NCI-H187 treated with DMSO at 0.1 percent for 48 hours (cell line): ENCODE results near the gene CUBN.

Experiments used
- DNase-seq: peaks from one replicate; lab custom pipeline; 2025; lab: John Stamatoyannopoulos, UW

Gene CUBN

DNA sequence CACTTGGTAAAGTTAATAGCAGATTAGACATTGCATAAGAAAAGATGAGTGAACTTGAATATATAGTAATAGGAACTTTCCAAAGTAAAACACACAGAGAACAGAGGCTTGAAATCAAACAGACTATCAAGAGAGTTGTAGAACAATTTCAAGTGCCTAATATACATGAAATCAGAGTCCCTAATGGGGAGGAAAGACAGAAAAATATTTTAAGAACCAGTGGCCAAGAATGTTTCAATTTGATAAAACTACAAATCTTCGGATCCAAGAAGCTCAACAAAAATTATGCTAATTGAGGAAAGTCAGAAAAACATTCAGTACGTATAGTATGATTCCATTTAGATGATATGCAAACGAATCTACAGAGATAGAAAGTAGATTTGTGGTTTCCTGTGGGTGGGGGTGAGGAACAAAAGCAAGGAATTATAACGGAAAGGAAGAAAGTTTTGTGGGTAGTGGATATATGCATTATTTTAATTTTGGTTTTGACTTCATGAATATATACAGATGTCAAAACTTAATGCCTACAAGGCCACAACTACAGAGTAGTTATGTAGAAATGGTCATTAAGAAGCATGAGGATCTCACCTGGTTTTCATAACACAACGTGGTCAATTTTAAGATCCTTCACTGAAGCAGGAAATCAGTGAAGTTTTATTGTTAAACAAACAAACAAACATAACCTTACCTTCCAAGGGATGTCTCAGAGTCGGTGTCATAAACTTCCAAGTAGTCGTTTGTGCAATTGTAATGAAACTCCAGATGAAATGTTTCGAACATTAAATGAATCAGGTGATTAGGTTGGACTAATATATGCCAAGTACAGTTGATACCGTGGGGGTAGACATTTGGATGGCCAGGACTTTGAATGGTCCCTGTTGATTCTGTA, 62.0 kb downstream of the CUBN start:
- DNase-seq = no peak

DNA sequence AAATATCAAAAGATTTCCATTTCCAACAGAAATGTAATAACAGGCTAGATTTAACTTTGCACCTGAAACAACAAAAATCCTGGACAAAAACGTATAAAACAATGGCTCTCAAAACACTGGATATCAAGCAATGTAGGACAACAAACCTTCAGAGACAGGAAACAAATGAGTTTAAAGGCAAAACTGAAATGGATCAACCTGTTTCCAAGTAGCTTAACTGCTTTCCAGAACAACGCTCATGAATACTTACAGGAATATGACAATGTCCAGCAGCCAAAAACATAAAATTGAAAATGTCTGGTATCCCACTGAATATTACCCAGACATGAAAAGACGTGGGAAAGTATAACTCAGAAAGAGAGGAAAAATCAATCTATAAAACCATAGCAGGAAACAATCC, 62.8 kb downstream of the CUBN start:
- DNase-seq = no peak

DNA sequence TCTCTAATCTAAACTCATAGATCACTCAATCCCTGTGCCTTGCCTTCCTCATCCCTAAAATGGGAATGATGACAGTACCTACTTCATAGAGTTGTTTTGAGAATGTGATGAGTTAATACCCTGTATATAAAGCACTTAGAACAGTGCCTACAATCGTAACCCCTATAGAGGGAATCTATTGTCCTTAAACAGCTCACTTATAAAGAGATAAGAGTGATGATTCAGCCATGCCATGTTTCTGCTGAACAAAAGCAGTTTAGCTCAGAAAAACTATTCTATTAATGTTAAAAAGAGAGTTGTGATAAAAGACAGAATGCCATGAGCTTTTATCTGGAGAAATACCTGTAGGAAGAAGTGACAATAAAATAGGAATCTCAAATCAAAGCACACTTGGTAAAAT, 63.6 kb downstream of the CUBN start:
- DNase-seq = no peak

DNA sequence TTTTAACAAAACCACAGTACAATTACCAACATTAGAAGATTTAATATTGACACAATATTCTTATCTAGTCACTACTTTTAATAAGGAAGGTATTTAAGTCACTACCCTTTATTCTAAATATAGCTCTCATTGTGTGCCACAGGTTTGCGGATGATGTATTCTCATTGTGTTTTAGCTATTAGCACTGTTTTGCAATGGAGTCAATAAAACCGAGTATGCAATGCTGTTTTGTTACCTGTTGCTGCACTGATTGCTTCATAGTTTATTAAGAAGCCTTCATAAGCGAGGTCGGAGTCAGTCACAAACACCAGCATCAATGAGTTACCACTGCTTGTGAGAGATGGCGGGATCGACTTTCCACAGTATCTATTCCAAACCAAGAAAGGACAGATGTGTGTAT, 64.3 kb downstream of the CUBN start:
- DNase-seq = no peak

DNA sequence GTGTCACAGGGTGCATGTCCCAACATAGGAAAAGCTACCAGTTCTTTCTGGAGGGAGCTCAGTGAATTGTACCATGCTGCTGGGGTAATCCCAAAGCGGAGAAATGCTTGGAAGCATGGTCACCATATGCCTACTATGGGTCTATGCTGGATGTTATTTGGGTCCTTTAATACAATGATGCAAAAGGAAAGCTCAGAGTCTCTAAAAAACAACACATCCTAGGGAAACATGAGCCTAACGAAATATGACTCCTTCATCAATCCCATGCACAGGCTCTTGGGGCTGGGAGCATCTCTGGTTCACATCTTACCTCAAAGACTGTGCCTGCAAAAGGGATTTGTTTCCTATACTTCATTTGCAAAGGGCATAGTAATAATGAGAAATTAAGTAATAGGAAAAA, 65.2 kb downstream of the CUBN start:
- no peak for DNase-seq

DNA sequence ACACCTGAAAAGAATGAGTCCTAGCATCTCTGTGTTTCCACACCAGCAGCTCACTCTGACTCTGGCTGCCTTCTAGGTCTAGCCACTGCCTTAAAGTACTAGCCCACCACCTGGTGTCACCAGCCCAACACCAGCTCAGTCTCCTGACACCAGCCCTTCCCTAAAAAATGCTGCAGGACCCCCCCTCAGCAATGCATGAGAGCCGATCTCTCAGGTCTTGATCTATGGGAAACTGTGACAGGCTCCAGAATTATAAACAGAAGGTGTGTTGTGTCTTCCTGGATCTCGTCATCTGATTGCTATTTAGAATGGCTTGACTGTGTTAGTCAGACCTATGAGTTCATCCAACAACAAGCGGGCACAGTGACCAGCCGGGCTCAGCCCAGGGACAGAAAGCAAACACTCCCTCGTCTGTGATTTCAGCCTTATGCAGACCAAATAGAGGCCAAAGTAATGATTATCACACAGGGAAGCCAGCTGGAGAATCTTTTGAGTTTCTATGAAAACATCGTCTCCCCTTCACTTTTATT, 66.6 kb downstream of the CUBN start:
- no peak for DNase-seq

DNA sequence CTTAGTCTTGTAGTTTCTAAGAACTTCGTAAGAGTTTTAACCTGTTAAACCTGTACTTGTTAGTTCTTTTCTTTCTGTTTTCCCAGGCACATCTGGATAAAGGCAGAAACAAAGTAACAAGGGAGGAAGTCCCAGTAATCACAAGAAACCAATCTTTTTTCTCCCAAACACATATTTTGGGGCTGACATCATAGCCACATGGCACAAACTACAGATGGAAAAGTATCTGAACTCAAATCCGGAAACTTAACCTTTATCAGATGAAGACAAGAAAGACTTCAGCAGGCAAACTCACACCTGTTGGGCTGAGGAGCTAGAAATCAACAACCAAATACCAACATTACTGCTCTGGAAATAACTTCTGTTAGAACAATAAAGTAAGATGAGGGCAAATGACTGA, 67.1 kb downstream of the CUBN start:
- DNase-seq = no peak

DNA sequence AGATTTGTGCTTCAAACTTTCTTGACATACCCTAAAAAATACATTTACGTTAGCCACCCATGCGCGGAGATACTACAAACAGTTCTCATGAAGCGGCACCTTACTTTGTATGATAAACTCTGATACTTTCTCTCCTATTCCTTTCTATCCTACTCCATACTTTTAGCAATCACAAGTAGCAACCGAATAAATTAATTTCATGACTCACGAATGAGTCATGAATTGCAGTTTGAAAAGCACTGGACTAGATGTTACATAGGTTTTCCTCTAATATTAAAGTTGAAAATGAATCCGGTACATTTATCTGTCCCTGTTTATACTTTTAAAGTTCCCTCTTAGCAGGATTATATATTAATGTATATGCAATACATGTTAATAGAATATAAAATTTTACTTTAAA, 67.6 kb downstream of the CUBN start:
- no peak for DNase-seq

DNA sequence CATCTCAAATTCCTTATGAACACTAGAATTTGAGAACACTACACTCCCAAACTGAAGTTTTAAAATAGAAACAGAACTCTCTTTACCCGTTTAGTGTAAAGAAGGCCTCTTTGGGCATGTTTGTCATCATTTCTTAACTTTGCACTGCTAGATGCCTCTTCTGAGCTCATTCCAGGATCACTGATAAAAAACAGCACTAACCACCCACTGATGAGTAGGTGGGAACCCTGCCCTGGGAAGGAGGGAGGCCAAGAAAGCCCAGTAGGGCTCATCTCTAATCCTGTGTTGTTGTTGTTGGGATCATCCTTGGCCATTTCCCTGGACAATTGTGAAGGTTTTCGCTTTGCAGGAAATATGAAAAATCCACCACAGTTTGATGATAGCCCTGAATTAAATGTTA, 68.2 kb downstream of the CUBN start:
- no peak for DNase-seq

DNA sequence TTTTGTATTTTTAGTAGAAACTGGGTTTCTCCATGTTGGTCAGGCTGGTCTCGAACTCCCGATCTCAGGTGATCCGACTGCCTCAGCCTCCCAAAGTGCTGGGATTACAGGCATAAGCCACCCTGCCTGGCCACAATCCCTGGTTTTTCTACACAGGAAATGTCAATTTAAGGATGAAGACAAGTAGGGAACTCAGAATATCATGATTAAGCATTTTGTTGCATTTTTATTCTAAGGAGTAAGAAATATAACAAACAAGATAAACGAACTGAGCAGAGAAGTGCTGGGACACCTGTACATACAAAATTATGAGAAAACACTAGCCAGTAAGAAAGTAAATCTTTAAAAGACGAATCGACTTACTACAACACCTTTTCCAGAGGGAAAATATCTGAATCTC, 69.3 kb downstream of the CUBN start:
- DNase-seq = no peak

DNA sequence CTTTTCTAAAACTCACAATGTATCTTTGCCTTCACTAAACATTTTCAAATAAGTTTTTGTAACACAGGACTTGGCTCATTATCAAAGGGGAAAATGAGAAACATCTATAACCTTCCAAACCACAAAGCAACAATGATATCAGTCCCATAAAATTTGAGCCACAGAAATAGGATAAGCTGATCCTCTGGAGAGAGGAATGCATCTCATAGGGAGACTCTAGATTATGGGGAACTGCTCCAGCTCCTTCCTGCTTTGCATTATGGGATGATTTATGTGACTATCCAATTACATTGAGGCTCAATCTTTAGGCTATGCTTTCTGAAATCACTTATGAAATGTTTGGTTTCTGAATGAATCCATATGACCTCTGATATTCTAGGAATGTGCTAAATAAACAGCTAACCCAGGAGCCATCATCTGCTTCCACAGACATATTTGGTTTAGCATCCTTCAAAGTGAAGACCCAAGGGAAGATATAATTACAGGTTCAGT, 70.4 kb downstream of the CUBN start:
- DNase-seq = no peak

DNA sequence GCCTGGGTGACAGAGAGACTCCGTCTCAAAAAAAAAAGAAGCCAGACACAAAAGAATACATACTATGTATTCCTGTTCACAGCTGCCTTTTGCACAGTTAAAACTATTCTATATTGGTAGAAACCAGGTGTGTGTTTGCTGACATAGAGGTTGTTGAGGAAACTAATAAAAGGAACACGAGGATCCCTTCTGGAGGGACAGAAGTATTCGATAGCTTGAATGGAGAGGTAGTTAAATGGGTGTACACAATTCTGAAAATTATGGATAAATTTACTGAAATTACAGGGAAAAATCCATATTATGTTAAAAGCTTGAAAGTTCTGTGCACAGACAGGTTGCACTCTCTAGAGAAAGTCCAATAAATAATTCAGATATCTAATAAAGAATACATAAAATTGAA, 71.5 kb downstream of the CUBN start:
- no peak for DNase-seq

DNA sequence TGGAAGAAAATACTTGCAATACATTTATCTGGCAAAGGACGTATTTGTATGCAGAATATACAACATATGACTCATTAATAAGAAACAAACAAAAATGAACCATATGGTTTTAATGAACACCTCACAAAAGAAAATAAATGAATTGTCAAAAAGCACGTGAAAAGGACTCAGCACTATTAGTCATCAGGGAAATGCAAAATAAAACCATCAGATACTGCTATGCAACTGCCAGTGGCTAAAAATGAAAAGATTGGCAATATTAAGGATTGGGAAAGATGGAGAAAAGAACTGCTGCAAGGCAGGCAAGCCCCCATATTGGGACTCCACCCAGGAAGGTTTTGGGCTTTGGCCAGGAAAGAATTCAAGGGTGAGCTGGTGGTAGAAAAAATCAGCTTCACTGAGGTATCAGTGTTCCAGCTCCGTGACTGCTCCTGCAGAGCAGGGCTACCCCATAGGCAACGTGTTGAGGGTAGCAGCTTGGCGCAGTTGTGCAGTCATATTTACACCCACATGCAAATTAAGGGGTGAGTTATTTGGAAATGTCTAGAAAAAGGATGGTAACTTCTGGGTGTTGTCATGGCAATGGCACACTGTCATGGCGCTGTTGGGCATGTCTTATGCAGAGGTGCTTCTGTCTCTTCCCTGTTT, 72.7 kb downstream of the CUBN start:
- DNase-seq = no peak

DNA sequence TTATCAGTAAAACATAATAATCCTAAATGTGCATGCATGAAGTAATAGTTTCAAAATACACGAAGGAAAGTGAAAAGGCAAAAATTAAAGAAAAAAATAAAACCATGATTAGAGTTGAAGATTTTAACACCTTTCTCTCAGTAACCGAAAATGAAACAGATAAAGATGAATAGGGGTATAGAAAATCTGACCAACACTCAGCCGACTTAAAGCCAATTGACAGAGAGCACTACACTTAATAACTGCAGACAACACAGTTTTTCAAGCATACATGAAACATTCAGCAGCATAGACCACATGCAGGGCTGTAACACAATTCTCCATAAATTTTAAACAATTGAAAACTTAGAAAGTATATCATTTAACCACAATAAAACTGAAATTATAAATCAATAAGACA, 76.1 kb downstream of the CUBN start:
- DNase-seq = no peak

DNA sequence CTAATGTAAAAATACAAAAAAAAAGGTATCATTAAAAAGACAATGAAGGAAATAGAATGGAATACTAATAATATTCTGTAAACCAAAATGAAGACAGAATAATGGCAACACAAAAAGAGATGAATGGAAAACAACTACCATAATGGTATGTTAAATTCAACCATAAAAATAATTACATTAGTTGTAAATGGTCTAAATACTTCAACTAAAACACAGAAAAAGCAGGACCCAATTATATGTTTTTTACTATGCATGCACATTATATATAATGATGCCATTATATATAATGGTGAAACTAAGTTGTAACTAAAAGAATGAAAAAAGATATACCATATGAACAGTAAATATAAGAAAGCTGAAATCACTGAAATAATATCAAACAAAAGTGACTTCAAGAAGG, 76.5 kb downstream of the CUBN start:
- DNase-seq = no peak

DNA sequence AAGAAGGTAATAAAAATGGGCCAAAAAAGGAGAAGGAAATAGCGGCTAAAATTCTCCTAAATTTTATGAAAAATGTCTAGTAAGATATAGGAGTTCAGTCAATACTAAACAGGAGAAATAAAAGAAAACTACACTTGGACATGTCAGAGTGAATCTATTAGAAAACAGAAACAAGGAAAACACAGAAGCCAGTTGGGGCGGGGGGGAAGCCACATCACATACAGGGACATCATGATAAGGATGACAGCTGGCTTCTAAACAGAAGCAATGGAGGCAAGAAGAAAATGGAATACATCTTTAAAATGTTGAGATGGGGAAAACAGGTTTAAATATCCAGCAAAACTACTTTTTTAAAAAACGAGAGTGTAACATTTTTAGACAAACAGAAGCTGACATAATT, 77.8 kb downstream of the CUBN start:
- DNase-seq = no peak

DNA sequence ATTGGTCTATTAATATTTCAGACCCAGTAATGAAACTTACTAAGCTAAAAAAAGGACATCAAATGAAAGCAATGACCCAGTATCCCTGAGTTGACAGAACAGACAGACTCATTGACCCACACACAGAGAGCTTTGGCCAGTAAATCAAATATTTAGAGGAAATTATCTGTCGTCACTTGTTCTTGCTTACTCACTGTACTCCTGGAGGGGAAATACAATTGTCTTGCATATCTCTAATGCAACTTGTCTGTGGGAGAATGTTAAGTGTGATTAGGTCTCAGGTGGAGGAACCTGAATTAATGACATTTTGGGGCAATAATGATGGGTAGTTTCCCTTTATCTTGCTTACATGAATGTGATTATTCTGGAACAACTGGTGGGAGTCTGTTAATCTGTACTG, 80.4 kb downstream of the CUBN start:
- no peak for DNase-seq

DNA sequence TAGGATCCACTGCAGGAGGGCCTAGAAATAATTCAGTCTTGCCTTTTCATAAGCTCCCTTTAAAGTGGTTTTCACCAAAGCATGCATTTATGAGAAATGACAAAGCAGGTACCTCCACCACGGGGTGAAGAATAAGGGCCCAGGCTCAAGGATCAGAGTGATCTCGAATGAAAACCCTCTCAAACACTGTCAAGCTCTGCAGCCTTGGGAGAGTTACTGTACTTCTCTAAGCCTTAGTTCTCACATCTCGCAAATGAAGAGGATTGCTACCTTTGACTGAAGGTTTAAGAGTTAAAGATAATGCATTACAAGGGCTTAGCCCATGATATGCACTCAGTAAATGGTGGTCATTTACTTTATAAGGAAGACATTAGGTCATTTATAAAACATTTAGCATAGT, 81.7 kb downstream of the CUBN start:
- DNase-seq = no peak

DNA sequence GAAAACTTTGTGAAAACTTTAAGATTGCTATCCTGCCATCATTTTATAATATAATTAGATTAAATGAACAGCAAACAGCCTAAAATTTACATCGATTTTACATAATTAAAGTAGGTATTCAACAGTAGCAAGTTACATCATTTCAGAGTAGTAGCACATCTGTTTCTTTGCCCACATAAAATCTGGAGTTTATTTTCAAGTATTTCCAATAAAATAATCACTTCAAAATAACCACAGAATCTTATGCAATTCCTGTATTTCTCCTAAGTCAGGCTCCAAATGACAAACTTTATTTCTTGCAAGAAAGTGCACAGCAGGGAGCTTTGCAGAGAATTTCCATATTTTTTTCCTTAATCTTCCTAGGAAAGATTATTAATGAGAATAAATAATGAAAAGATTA, 82.6 kb downstream of the CUBN start:
- DNase-seq = no peak

DNA sequence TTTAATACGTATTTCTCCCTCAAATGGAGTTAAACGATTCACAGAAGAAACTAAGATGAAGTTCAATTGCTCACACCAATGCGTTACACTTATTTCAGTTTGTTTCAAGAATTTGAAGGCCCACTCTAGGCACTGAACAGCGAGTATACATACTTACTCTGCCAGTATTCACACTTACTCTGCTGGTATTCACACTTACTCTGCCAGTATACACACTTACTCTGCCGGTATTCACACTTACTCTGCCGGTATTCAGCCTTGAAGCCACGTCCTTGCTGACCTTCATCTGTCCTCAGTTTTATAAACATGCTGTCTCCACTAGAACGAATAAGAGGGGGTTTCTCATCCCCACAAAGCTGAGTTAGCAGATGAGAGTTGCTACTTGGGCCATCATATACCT, 86.0 kb downstream of the CUBN start:
- DNase-seq = no peak

DNA sequence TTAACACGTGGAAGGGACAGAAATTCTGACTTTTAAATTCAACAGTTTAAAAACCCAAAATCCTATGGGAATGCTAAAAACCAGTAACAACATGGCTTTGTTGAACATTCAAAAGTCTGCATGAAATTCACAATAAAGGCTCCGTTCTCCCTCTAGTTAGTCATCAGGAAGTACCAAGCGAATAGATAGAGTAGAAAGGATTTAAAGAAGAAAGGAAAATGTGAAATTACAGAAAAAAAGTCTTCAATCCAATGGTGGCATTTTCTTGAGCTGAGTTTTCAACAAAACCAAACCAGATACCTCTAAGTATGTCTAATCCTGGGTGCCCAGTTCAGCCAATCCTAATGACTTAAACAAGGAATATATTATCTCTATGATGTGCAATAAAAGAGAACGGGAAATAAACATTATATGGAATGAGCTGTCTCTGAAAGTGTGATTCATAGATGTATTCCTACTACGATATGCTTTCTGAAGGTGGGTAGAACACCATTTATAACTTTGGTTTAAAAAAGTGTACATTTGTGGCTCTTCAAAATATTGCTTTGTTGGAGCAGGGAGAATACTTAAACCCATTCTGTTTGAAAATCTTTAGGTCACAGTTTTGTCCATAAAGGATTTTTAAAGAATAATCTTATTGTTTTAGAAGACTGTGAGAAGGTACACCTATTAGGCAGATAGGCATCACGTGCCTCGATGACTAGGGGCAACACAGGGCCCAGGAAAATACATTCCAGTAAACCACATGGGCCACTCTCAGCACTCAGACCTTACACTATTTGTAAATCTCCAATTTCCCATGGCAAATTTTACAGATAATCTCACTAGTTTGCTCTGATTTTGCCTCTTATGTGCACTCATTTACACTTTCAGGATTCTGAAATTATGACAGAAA, 87.7 kb downstream of the CUBN start:
- DNase-seq = no peak

DNA sequence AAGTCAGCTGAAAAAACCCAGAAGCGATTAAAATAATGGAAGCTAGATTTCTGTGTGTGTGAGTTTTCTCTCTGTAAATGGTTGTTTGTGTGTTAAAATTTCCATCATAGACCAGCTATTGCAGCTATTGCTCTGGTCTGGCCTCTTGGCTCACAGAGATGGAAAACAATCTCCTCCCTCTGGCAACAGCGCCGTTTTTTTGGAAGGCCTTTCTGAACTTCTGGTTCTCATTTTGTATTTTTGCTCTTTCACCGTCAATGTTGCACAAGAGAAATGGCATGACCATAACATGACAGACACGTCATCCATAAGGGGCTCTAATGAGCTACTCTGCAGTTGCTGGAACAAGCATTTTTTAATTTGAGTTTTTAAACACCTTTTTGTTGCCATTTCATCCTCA, 91.0 kb downstream of the CUBN start:
- DNase-seq = no peak
